Peyer's patch (tissue), 4 donors: Measurements from ENCODE around the gene ACADVL. TPM values are rescaled to one million over a fixed set of nuclear protein-coding genes. Genes with fewer than 3 reads are reported as not detected.
A peak's percentile ranks its signal among the peaks of the same experiment; 100 is the strongest.

ENCODE experiments used
- DNase-seq, 3 donors: peaks; one replicate each; pipeline ENCODE4 v3.0.0-alpha.2; 2017 to 2019
- H3K27ac ChIP-seq, 4 donors: fragments of 200-600 bp; sonication (generic); one replicate each; pipeline ENCODE4 v1.5.1; 2016 to 2019
- H3K27me3 ChIP-seq, 2 donors: fragments of 200-600 bp; sonication (generic); one replicate each; pipeline ENCODE4 v1.5.1; 2019
- H3K36me3 ChIP-seq, 3 donors: fragments of 200-600 bp; sonication (generic); one replicate each; pipeline ENCODE4 v1.5.1; 2016 to 2019
- H3K4me1 ChIP-seq, 4 donors: fragments of 200-600 bp; sonication (generic); one replicate each; pipeline ENCODE4 v1.5.1; 2016 to 2019
- H3K4me3 ChIP-seq, 4 donors: fragments of 200-600 bp; sonication (generic); 1 replicate in 3 of 4; 2 replicates in 1 of 4; pipeline ENCODE4 v1.5.1; 2016 to 2019; ENCODE audit warnings: mild to moderate bottlenecking in 1 of 4
- H3K9me3 ChIP-seq, 4 donors: fragments of 200-600 bp; sonication (generic); one replicate each; pipeline ENCODE4 v1.5.1; 2016 to 2019; ENCODE audit warnings: mild to moderate bottlenecking in 1 of 4
- CTCF ChIP-seq, 6 experiments: fragments of 450-650 bp in 4 of 6; fragments of 200-600 bp in 2 of 6; sonication (generic) in 1 of 6; IDR thresholded peaks; one replicate each; pipeline ENCODE4 v1.5.1; 2017 to 2019; ENCODE audit warnings: antibody characterized with exemption in 6 of 6, mild to moderate bottlenecking in 3 of 6, moderate library complexity in 1 of 6
- POLR2A ChIP-seq, 2 donors: fragments of 450-650 bp; IDR thresholded peaks; one replicate each; pipeline ENCODE4 v1.5.1; 2017; ENCODE audit warnings: antibody characterized with exemption in 2 of 2, mild to moderate bottlenecking in 2 of 2, moderate library complexity in 2 of 2
- total RNA-seq, 4 donors: library from RNA; depleted of rRNA; stranded (reverse); fragments of >200 nt; gene quantifications; one replicate each; pipeline ENCODE4 v1.1.0, GENCODE V29; 2016

Gene ACADVL
- total RNA-seq, 4 donors from 2014 or later: 1,292 to 4,167 (median 1,553) TPM

DNA sequence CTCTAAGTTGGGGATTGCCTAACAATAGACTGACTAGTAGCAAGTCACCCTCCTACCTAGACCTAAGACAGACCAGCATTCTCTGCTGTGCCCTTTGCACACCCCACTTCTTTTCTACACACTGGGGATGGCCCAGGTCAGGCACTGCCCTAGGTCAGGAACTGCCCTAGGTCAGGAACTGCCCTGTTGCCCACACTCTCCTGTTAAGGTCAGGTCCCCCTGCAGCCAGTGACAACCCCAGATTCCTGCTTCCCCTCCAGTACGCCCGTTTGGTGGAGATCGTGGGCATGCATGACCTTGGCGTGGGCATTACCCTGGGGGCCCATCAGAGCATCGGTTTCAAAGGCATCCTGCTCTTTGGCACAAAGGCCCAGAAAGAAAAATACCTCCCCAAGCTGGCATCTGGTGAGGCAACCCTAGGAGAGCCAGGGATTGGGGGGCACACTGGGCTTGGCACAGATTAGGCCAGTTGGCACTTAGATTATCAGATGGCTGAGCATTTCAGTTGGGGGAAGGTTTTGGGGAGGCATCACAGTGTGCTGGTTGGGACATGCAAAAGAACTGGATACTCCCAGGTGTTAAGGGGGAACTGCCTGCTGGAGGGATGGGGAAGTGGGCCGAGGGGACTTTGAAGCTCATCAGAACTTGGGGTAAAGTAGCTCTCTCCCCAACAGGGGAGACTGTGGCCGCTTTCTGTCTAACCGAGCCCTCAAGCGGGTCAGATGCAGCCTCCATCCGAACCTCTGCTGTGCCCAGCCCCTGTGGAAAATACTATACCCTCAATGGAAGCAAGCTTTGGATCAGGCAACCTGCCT, 1.7 kb downstream of the ACADVL start:
- peak overlapping the region in 2 of 4 donors; percentile 75 to 92 for H3K4me3 ChIP-seq
- H3K36me3 ChIP-seq: peaks cover 0 to 49% (median 0%) of the 10 kb centered on the region in 3 donors
- H3K27ac ChIP-seq: peak overlapping the region; percentile 91 to 100 (median 94)
- no peaks in the 10 kb centered on the region for H3K9me3 ChIP-seq
- peaks cover 5 to 39% (median 13%) of the 10 kb centered on the region in 4 donors for H3K4me1 ChIP-seq
- TF ChIP-seq CTCF (IDR thresholded peaks at IDR 0.05): no peak
- TF ChIP-seq POLR2A (IDR thresholded peaks at IDR 0.05): no peak
- H3K27me3 ChIP-seq: no peaks in the 10 kb centered on the region
- no peak for DNase-seq

DNA sequence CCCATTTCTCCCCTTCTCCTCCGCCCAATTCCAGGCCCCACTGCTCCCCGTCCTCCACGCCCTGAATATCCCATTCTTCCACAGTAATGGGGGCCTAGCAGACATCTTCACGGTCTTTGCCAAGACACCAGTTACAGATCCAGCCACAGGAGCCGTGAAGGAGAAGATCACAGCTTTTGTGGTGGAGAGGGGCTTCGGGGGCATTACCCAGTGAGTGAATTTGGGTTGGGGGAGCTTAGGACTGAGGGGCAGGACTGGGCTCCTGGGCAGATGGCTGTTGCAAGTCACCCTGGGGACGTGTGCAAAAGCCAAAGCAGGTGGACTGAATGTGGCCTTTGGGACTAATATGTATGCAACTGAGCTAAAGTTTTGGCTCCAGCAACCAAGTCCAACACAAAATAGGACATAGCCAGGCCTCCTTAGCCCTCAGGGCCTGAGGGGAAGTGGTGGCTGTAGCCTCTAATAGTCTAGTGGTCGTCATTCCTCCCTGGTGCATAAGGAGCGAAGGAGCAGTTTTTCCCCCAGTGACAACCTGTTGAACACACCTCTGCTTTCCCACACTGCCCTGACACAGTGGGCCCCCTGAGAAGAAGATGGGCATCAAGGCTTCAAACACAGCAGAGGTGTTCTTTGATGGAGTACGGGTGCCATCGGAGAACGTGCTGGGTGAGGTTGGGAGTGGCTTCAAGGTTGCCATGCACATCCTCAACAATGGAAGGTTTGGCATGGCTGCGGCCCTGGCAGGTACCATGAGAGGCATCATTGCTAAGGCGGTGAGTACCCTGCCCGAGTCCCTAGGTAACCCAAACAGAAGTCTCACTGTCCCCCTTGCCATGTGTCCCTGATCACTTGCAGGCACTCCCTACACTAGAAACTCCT, 2.6 kb downstream of the ACADVL start:
- no peaks in the 10 kb centered on the region for H3K27me3 ChIP-seq
- peaks cover 0 to 57% (median 0%) of the 10 kb centered on the region in 3 donors for H3K36me3 ChIP-seq
- no peaks in the 10 kb centered on the region for H3K9me3 ChIP-seq
- TF ChIP-seq CTCF (IDR thresholded peaks at IDR 0.05) (no peak), POLR2A (IDR thresholded peaks at IDR 0.05) (no peak)
- peak overlapping the region in 1 of 4 donors; percentile 92 for H3K4me3 ChIP-seq
- no peak for DNase-seq
- peak overlapping the region in 1 of 4 donors; percentile 100 for H3K27ac ChIP-seq
- peaks cover 5 to 33% (median 13%) of the 10 kb centered on the region in 4 donors for H3K4me1 ChIP-seq

- H3K4me3 ChIP-seq: no peak overlapping the region
- TF ChIP-seq POLR2A (IDR thresholded peaks at IDR 0.05) (no peak), CTCF (IDR thresholded peaks at IDR 0.05) (no peak)
- H3K9me3 ChIP-seq: no peaks in the 10 kb centered on the region
- no peaks in the 10 kb centered on the region for H3K27me3 ChIP-seq
- peaks cover 0 to 63% (median 0%) of the 10 kb centered on the region in 3 donors for H3K36me3 ChIP-seq
- DNase-seq: no peak
- peaks cover 5 to 33% (median 13%) of the 10 kb centered on the region in 4 donors for H3K4me1 ChIP-seq
- peak overlapping the region in 1 of 4 donors; percentile 100 for H3K27ac ChIP-seq
Measured at GRCh38 chr17:7222972-7223292, 3.2 kb downstream of the ACADVL start.

DNA sequence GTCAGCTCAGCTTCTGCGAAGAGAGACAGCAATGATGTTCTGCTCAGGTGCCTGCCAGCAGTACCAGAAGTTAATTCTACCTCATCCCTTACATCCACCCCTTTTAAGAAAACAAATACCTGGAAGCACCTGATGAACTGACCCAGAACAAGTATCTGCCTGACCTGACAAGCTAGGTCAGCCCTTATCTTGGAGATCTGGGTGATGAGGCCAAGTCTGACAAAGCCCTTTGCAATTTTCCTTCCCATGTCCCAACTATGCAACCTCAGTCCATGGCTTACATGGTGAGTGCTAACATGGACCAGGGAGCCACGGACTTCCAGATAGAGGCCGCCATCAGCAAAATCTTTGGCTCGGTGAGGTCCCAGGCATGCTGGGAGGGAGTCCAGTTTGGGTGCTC, 3.6 kb downstream of the ACADVL start:
- no peaks in the 10 kb centered on the region for H3K9me3 ChIP-seq
- DNase-seq: no peak
- peaks cover 5 to 29% (median 11%) of the 10 kb centered on the region in 4 donors for H3K4me1 ChIP-seq
- no peak overlapping the region for H3K4me3 ChIP-seq
- H3K36me3 ChIP-seq: peaks cover 0 to 66% (median 0%) of the 10 kb centered on the region in 3 donors
- peak overlapping the region in 1 of 4 donors; percentile 100 for H3K27ac ChIP-seq
- TF ChIP-seq CTCF (IDR thresholded peaks at IDR 0.05): no peak
- no peak for TF ChIP-seq POLR2A (IDR thresholded peaks at IDR 0.05)
- H3K27me3 ChIP-seq: no peaks in the 10 kb centered on the region

DNA sequence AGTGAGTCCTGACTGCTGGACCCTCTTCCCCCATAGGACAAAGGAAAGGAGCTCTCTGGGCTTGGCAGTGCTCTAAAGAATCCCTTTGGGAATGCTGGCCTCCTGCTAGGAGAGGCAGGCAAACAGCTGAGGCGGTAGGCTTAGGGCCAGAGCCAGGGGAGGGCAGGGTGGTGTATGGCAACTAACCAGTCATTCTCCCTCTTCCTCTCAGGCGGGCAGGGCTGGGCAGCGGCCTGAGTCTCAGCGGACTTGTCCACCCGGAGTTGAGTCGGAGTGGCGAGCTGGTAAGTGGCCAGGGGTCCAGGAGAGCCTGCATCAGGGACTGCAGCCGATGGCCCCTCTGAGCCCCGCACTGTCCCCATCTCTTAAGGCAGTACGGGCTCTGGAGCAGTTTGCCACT, 4.4 kb downstream of the ACADVL start:
- Histone ChIP-seq H3K36me3 (peaks cover 0 to 72% (median 0%) of the 10 kb centered on the region in 3 donors), H3K27me3 (no peaks in the 10 kb centered on the region), H3K9me3 (no peaks in the 10 kb centered on the region), H3K4me3 (no peak overlapping the region), H3K27ac (peak overlapping the region in 1 of 4 donors; percentile 100), H3K4me1 (peaks cover 3 to 23% (median 9%) of the 10 kb centered on the region in 4 donors)
- no peak for DNase-seq
- TF ChIP-seq POLR2A (IDR thresholded peaks at IDR 0.05) (no peak), CTCF (IDR thresholded peaks at IDR 0.05) (no peak)
